ENCODE results near the gene AQP2.

The AQP2 gene

GRCh38 chr12:49904601-49905000, 45.9 kb upstream of the AQP2 start:
- TF ChIP-seq CTCF (conservative IDR thresholded peaks at IDR 0.05), result no peak
- no peak overlapping the region for H3K27ac ChIP-seq

- TF ChIP-seq CTCF (conservative IDR thresholded peaks at IDR 0.05), result no peak
- H3K27ac ChIP-seq, result no peak overlapping the region
Measured at GRCh38 chr12:49905718-49906314, 44.7 kb upstream of the AQP2 start.

GRCh38 chr12:49907352-49907751, 43.2 kb upstream of the AQP2 start:
- H3K27ac ChIP-seq, result no peak overlapping the region
- TF ChIP-seq CTCF (conservative IDR thresholded peaks at IDR 0.05), result no peak

- H3K27ac ChIP-seq, result no peak overlapping the region
- TF ChIP-seq CTCF (conservative IDR thresholded peaks at IDR 0.05), result no peak
Measured at GRCh38 chr12:49909356-49909755, 41.2 kb upstream of the AQP2 start.

GRCh38 chr12:49909826-49910225, 40.7 kb upstream of the AQP2 start:
- TF ChIP-seq CTCF (conservative IDR thresholded peaks at IDR 0.05), result no peak
- H3K27ac ChIP-seq, result no peak overlapping the region

GRCh38 chr12:49910331-49911212, 40.0 kb upstream of the AQP2 start:
- no peak overlapping the region for H3K27ac ChIP-seq
- TF ChIP-seq CTCF (conservative IDR thresholded peaks at IDR 0.05), result no peak

GRCh38 chr12:49911213-49911605, 39.3 kb upstream of the AQP2 start:
- no peak for TF ChIP-seq CTCF (conservative IDR thresholded peaks at IDR 0.05)
- H3K27ac ChIP-seq, result no peak overlapping the region

All from VCaP (cell line).